Heart left ventricle (tissue), 13 donors: ENCODE data around the gene RNF180.

Experiments used
- POLR2A ChIP-seq, 2 donors: fragments of 450-650 bp; IDR thresholded peaks; one replicate each; pipeline ENCODE4 v1.6.1; 2017; ENCODE audit warnings: antibody characterized with exemption in 2 of 2, mild to moderate bottlenecking in 2 of 2, moderate library complexity in 2 of 2
- TF ChIP-seq, protein P1 (sequence below), 12 donors: fragments of 200-600 bp; sonication (generic) in 4 of 12; IDR thresholded peaks; one replicate each; pipeline versions ENCODE4 v1.5.0 to v1.8.0; 2018 to 2022; ENCODE audit warnings: antibody characterized with exemption in 12 of 12, mild to moderate bottlenecking in 5 of 12
- donor health status: ischemic (EF 13 %, LVEDD 7.1; RV severe dilation, severe dysfunction).
- donor health status: DM: no; HTN: yes; CAD: no.
- donor health status: DM: no; HTN: no; CAD: no.
- donor health status: ischemic (EF 25% LVEDD 6.9; RV normal size, moderate dysfunction).
- donor health status: ischemic (EF 25% LVEDD 5.7; RV mildly dilated, moderate dysfunction).
- donor health status: ischemic (EF 35%, LVEDD 5.7; RV mildly dilated, moderate dysfunction).
- donor health status: nonischemic (EF 11% LVEDD 7.7; RV severe dilation, severe dysfunction).
- donor health status: DM: yes; HTN: yes; CAD: no.
- donor health status: PGD.
- donor health status: ischemic (EF 29% LVEDD 5.4; RV normal size, mild dysfunction).
- donor health status: nonischemic (EF 23%, LVEDD 6.1; RV moderate dilation, normal function).

DNA sequence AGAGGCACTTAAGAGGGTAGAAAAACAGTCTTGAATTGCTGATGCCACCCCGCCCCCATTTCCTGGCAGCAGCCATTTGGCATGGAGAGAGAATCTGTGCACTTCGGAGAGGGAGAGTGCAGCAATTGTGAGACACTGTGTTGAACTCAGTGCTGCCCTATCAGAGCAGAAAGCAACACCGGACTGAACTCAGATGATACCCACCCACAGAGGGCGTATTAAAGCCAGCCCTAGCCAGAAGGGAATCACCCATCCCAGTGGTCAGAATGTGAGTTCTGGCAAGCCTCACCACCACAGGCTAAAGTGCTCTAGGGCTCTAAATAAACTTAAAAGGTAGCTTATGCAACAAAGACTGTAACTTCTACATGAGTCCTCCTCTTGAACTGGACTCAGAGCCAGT, 251.7 kb downstream of the RNF180 start:
- TF ChIP-seq POLR2A (IDR thresholded peaks at IDR 0.05) = no peak
- TF ChIP-seq, protein P1, sequence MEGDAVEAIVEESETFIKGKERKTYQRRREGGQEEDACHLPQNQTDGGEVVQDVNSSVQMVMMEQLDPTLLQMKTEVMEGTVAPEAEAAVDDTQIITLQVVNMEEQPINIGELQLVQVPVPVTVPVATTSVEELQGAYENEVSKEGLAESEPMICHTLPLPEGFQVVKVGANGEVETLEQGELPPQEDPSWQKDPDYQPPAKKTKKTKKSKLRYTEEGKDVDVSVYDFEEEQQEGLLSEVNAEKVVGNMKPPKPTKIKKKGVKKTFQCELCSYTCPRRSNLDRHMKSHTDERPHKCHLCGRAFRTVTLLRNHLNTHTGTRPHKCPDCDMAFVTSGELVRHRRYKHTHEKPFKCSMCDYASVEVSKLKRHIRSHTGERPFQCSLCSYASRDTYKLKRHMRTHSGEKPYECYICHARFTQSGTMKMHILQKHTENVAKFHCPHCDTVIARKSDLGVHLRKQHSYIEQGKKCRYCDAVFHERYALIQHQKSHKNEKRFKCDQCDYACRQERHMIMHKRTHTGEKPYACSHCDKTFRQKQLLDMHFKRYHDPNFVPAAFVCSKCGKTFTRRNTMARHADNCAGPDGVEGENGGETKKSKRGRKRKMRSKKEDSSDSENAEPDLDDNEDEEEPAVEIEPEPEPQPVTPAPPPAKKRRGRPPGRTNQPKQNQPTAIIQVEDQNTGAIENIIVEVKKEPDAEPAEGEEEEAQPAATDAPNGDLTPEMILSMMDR (IDR thresholded peaks at IDR 0.05) = no peak
